Activated naive CD4-positive, alpha-beta T cell treated with anti-CD3 and anti-CD28 coated beads, Interleukin-2, amount 50 U/mL, for 24 hours (primary cell): ENCODE measurements around the gene CCDC8.

Source experiments
- H3K27ac Mint-ChIP-seq: one replicate; pipeline ENCODE4 v1.8.0; 2021; ENCODE audit warnings: mild to moderate bottlenecking, mixed read lengths
- H3K27me3 Mint-ChIP-seq: one replicate; pipeline ENCODE4 v1.8.0; 2021; ENCODE audit warnings: mixed read lengths
- H3K36me3 Mint-ChIP-seq: one replicate; pipeline ENCODE4 v1.8.0; 2021; ENCODE audit warnings: mixed read lengths
- H3K4me1 Mint-ChIP-seq: one replicate; pipeline ENCODE4 v1.8.0; 2021; ENCODE audit warnings: mixed read lengths
- H3K4me3 Mint-ChIP-seq: one replicate; pipeline ENCODE4 v1.8.0; 2021; ENCODE audit warnings: mild to moderate bottlenecking, mixed read lengths
- H3K9me3 Mint-ChIP-seq: one replicate; pipeline ENCODE4 v1.8.0; 2021; ENCODE audit warnings: mixed read lengths

Gene CCDC8

DNA sequence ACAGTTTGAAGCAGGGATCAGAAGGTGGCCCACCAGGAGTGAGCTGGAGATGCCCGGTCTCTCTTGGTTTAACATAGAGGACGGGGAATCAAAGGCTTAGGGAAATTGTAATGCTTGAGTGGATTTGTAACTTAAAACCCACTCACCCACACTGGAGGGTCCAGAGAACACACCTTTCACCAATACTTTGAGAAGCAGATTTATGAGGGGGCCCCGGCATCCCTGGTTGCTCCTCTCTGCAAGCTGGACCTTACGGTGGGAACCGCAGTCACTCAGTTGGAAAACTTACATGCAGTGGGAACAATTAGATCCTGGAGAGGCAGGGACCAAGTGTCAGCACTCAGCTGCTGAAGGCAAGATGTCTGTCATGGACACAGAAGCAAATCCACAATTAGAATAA lies 45.9 kb downstream of the CCDC8 start:
- no peak overlapping the region for H3K27ac Mint-ChIP-seq
- no peaks in the 10 kb centered on the region for H3K9me3 Mint-ChIP-seq
- peaks cover 5% of the 10 kb centered on the region for H3K36me3 Mint-ChIP-seq
- H3K27me3 Mint-ChIP-seq: no peaks in the 10 kb centered on the region
- no peak overlapping the region for H3K4me3 Mint-ChIP-seq
- H3K4me1 Mint-ChIP-seq: peaks cover 51% of the 10 kb centered on the region

DNA sequence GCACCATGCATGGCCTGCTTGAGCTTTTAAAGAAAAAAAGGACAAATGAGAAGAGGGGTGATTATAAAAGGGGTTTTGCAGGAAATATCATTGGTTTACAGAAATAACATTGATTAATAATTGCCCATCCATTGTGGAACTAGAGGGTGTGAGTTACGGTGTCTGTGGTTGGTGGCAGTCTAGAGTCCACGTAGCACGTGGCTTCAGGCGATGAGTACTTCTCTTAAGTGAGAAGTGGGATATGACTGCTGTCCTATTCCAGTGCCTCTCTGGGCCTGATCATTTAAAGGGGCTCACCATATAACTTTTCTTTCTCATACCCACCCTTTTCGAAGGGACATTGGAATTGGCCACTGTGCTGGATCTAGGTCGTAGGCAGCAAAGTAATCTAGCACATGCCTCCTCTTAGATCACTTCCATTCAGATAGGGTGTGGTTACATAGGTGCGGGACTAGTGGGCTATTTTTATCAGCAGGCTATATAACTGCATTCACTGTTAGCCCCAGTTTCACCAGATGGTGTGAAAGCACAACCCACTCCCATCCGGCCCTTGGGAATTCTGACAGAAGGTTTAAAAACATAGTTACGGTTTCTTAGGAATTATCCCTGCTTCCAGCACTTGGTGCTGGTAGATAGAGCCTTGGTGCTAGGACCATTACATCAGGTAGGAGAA lies 46.6 kb downstream of the CCDC8 start:
- H3K4me1 Mint-ChIP-seq: peaks cover 56% of the 10 kb centered on the region
- H3K27ac Mint-ChIP-seq: no peak overlapping the region
- no peaks in the 10 kb centered on the region for H3K27me3 Mint-ChIP-seq
- no peak overlapping the region for H3K4me3 Mint-ChIP-seq
- H3K36me3 Mint-ChIP-seq: peaks cover 8% of the 10 kb centered on the region
- H3K9me3 Mint-ChIP-seq: no peaks in the 10 kb centered on the region

DNA sequence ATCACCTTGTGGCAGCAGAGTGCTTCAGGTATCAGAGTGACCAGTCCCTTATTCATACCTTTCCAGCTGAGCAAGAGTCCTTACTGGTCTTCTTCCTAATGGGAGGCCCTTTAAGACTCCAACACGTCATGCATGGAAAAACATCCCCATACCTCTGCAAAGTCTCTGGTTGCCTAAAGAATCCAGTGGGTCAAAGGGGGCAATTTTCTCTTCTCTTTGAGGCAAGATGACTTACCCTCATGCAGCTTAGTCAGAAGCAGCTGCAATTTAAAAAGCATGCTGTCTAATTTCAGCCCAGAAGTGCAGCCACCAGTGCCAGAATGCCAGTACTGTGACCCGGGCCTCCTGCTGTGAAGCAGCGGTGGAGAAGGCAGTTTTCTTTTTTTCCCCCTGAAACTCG lies 47.8 kb downstream of the CCDC8 start:
- no peaks in the 10 kb centered on the region for H3K27me3 Mint-ChIP-seq
- H3K9me3 Mint-ChIP-seq: no peaks in the 10 kb centered on the region
- peaks cover 8% of the 10 kb centered on the region for H3K36me3 Mint-ChIP-seq
- no peak overlapping the region for H3K27ac Mint-ChIP-seq
- H3K4me1 Mint-ChIP-seq: peaks cover 52% of the 10 kb centered on the region
- no peak overlapping the region for H3K4me3 Mint-ChIP-seq

DNA sequence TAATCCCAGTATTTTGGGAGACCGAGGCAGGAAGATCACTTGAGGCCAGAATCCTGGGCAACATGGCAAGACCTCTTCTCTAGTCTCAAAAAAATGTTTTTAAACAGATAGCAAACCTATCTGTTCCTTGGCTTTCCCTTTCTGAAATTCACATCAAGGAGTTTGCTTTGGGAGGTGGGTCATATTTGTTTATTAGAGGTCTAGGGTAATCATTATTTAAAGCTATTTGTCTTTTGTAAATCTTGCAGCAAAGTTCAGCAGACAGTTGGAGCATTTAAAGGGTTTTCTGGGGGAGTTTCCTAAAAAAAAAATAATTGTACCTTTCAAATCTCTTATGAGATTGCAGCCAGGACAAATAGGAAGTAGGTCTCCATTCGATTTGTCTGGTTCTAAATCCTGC lies 49.0 kb downstream of the CCDC8 start:
- no peak overlapping the region for H3K27ac Mint-ChIP-seq
- H3K4me3 Mint-ChIP-seq: no peak overlapping the region
- peaks cover 8% of the 10 kb centered on the region for H3K36me3 Mint-ChIP-seq
- H3K9me3 Mint-ChIP-seq: no peaks in the 10 kb centered on the region
- no peaks in the 10 kb centered on the region for H3K27me3 Mint-ChIP-seq
- H3K4me1 Mint-ChIP-seq: peaks cover 49% of the 10 kb centered on the region

DNA sequence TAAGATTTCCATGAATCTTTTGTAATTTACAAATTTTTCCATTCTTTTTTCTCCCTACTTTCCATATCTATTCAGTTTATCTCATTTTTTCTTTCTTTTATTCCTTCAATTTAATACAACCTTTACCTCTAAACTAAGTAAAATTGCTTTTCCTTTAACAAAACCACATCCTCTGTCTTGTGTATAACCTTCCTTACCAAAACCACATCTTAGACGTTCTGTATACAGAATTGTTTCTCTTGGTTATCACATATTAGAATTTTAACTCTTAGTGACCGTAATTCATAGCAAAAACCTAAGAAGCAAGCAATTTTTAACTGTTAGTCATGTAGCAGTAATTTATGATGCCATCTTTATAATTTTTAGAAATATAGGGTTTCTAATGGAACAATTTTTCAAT lies 51.4 kb downstream of the CCDC8 start:
- peaks cover 8% of the 10 kb centered on the region for H3K36me3 Mint-ChIP-seq
- peak overlapping the region; percentile 52 for H3K27ac Mint-ChIP-seq
- H3K4me1 Mint-ChIP-seq: peaks cover 57% of the 10 kb centered on the region
- peak overlapping the region; percentile 87 for H3K4me3 Mint-ChIP-seq
- no peaks in the 10 kb centered on the region for H3K27me3 Mint-ChIP-seq
- no peaks in the 10 kb centered on the region for H3K9me3 Mint-ChIP-seq
